ENCODE measurements around the gene CDCA7L. TPM values are rescaled to one million over a fixed set of nuclear protein-coding genes. Genes with fewer than 3 reads are reported as not detected.

Gene CDCA7L
- total and polyA plus RNA-seq, 2 of the 4 experiments (the other 2 are of a cell fraction): 20.4 to 35.0 TPM

- peak overlapping the region; percentile 23 for H2AK9ac ChIP-seq (replicated peaks; ENCODE audit: low read depth, low read length, poor library complexity)
- ChIA-PET POLR2A (ENCODE audit: unreplicated experiment) (no interaction called here), CTCF (interaction anchor here (1.4 kb wide), 1 partner anchor 27 kb away, joined by 3 read pairs; no protein-coding TSS in a partner anchor)
- H2BK20ac ChIP-seq (ENCODE audit: low read depth, low read length): no peak overlapping the region
- H2BK5ac ChIP-seq (ENCODE audit: low read depth, low read length, poor library complexity, severe bottlenecking): no peak overlapping the region
- no TSS peak for BruUV-seq (replicated peaks)
- no peak overlapping the region for H3K4ac ChIP-seq (ENCODE audit: low read depth, low read length)
- no peak overlapping the region for H4K5ac ChIP-seq (ENCODE audit: low read depth, low read length)
- no peaks in the 10 kb centered on the region; the same call in 1 of the 2 replicates for H3K9me1 ChIP-seq (ENCODE audit: insufficient read depth, low read length)
- 0 out of 2 replicates have a peak, but pooled peaks cover 2% of the 10 kb centered on the region for H3K27me3 ChIP-seq (ENCODE audit: control insufficient read depth, insufficient read depth, low read length)
- no peak overlapping the region for H3K27ac ChIP-seq (ENCODE audit: insufficient read depth, low read length)
- WGBS, 2 experiments (ENCODE audit: extremely low coverage in 2 of 2, insufficient read length in 1 of 2): no CpG with 5 or more reads among the region's 8 CpGs
- no peak overlapping the region for H3K23ac ChIP-seq (ENCODE audit: low read depth, low read length)
- no peak overlapping the region for H3K18ac ChIP-seq (ENCODE audit: low read depth, low read length)
- intact Hi-C loops (cut with micrococcal nuclease) (no loop called here), in situ Hi-C loops (cut with MboI; ENCODE audit: low sequenced_read_pairs) (no loop called here), dilution Hi-C loops (cut with HindIII; ENCODE audit: low sequenced_read_pairs, unreplicated experiment) (no loop called here)
- no peaks in the 10 kb centered on the region for H4K20me1 ChIP-seq (ENCODE audit: insufficient read depth, low read length)
- no peak overlapping the region for H2AK5ac ChIP-seq (ENCODE audit: low read depth, low read length)
- peak overlapping the region; percentile 66 for H3K4me2 ChIP-seq (ENCODE audit: low read depth, low read length)
- no peaks in the 10 kb centered on the region for H3K9me3 ChIP-seq (ENCODE audit: control insufficient read depth, insufficient read depth, low read length)
- H4K91ac ChIP-seq (ENCODE audit: insufficient read depth, low read depth, low read length): no peak overlapping the region
- no peak for TF ChIP-seq MAZ (IDR thresholded peaks at IDR 0.05; ENCODE audit: borderline replicate concordance, low read depth, low read length)
- TF ChIP-seq BHLHE40 (IDR thresholded peaks at IDR 0.05; ENCODE audit: low read depth, low read length): no peak
- TF ChIP-seq POLR2A (IDR thresholded peaks at IDR 0.05; ENCODE audit: low read depth, low read length): no peak
- TF ChIP-seq USF2 (IDR thresholded peaks at IDR 0.05; ENCODE audit: low read depth, low read length): no peak
- TF ChIP-seq CTCF (conservative IDR thresholded peaks at IDR 0.05; ENCODE audit: low read depth, low read length): no peak
- TF ChIP-seq ELK1 (IDR thresholded peaks at IDR 0.05; ENCODE audit: borderline replicate concordance, low read depth, low read length): no peak
- no peak for TF ChIP-seq RFX5 (IDR thresholded peaks at IDR 0.05; ENCODE audit: low read depth, low read length)
- no peak for TF ChIP-seq FOS (IDR thresholded peaks at IDR 0.05; ENCODE audit: low read depth, low read length)
- TF ChIP-seq SMC3 (IDR thresholded peaks at IDR 0.05; ENCODE audit: low read depth, low read length): no peak
- TF ChIP-seq NFE2L2 (IDR thresholded peaks at IDR 0.05; ENCODE audit: low read depth, low read length): no peak
- no peak for TF ChIP-seq RCOR1 (IDR thresholded peaks at IDR 0.05; ENCODE audit: insufficient replicate concordance, low read length)
- no peak for TF ChIP-seq CHD1 (IDR thresholded peaks at IDR 0.05; ENCODE audit: low read depth, low read length)
- H2AFZ ChIP-seq (replicated peaks; ENCODE audit: low read length, poor library complexity): peak overlapping the region; percentile 99
- no peak overlapping the region for H2BK15ac ChIP-seq (ENCODE audit: low read depth, low read length)
- no peak overlapping the region for H3K9ac ChIP-seq (ENCODE audit: low read depth, low read length)
- ATAC-seq (ENCODE audit: low read depth): no peak
- no peak for DNase-seq
- H3K56ac ChIP-seq (ENCODE audit: extremely low read depth, insufficient read depth, low read length): no peak overlapping the region
- peaks cover 3% of the 10 kb centered on the region; the same call in 1 of the 2 replicates for H3K4me1 ChIP-seq (ENCODE audit: control insufficient read depth, insufficient read depth, low read length)
- H3K36me3 ChIP-seq (ENCODE audit: control insufficient read depth, insufficient read depth, low read length): no peaks in the 10 kb centered on the region
- no peak overlapping the region for H3K14ac ChIP-seq (replicated peaks; ENCODE audit: low read depth, low read length)
- no peak overlapping the region for H2BK120ac ChIP-seq (ENCODE audit: low read depth, low read length)
- peak overlapping the region; percentile 19; the same call in 1 of the 2 replicates for H3K4me3 ChIP-seq (ENCODE audit: insufficient read depth, low read depth, low read length)
- peak overlapping the region in 1 of 2 experiments; percentile 59; a peak in 2 of 4 replicates for H4K8ac ChIP-seq (ENCODE audit: low read depth in 2 of 2, low read length in 2 of 2)
- peaks cover 13 to 15% of the 10 kb centered on the region in 2 experiments; a peak in 3 of 4 replicates for H3K79me1 ChIP-seq (ENCODE audit: low read depth in 1 of 2, low read length in 2 of 2)
Measured at GRCh38 chr7:21946222-21946709, 567 bp upstream of the CDCA7L start.
